Natural killer cell (primary cell): ENCODE data around the gene GNAZ. TPM values are rescaled to one million over a fixed set of nuclear protein-coding genes. Genes with fewer than 3 reads are reported as not detected.

ENCODE experiments used
- ATAC-seq, 3 donors: fragments of 150-1000 bp in 2 of 3; fragments of 200-7000 bp in 1 of 3; cut with Tn5 transposase; 1 replicate in 1 of 3; 2 replicates in 2 of 3; pipeline ENCODE4 v1.10.0; 2021; ENCODE audit warnings: mild to moderate bottlenecking in 2 of 3, moderate library complexity in 2 of 3
- DNase-seq, 2 donors: peaks; one replicate each; pipeline versions ENCODE4 v3.0.0 to v3.0.0-alpha.2; 2013 to 2021; ENCODE audit warnings: mixed read lengths in 1 of 2
- H3K27ac ChIP-seq: one replicate; pipeline ENCODE4 v1.5.1; 2013; ENCODE audit warnings: mild to moderate bottlenecking, low read length
- H3K27me3 ChIP-seq: one replicate; pipeline ENCODE4 v1.6.1; 2013; ENCODE audit warnings: low read length; ENCODE audit not compliant: control insufficient read depth, insufficient read depth
- H3K36me3 ChIP-seq: one replicate; pipeline ENCODE4 v1.6.1; 2013; ENCODE audit warnings: low read length; ENCODE audit not compliant: control insufficient read depth, insufficient read depth
- H3K4me1 ChIP-seq: one replicate; pipeline ENCODE4 v1.6.1; 2013; ENCODE audit warnings: low read length; ENCODE audit not compliant: control insufficient read depth, insufficient read depth
- H3K4me3 ChIP-seq: one replicate; pipeline ENCODE4 v1.5.1; 2013; ENCODE audit warnings: low read length
- H3K9me3 ChIP-seq: one replicate; pipeline ENCODE4 v1.6.1; 2013; ENCODE audit warnings: low read length; ENCODE audit not compliant: control insufficient read depth, insufficient read depth
- H3K27ac Mint-ChIP-seq, 2 donors: one replicate each; pipeline ENCODE4 v1.8.0; 2022; ENCODE audit warnings: mild to moderate bottlenecking in 2 of 2, mixed read lengths in 2 of 2, moderate library complexity in 1 of 2
- H3K27me3 Mint-ChIP-seq, 2 donors: one replicate each; pipeline ENCODE4 v1.8.0; 2022; ENCODE audit warnings: low read depth in 2 of 2, mixed read lengths in 2 of 2
- H3K36me3 Mint-ChIP-seq: one replicate; pipeline ENCODE4 v1.8.0; 2022; ENCODE audit warnings: mixed read lengths
- H3K4me1 Mint-ChIP-seq, 2 donors: one replicate each; pipeline ENCODE4 v1.8.0; 2022; ENCODE audit warnings: mixed read lengths in 2 of 2
- H3K4me3 Mint-ChIP-seq: one replicate; pipeline ENCODE4 v1.8.0; 2022; ENCODE audit warnings: mild to moderate bottlenecking, moderate library complexity, mixed read lengths
- H3K9me3 Mint-ChIP-seq, 2 donors: one replicate each; pipeline ENCODE4 v1.8.0; 2022; ENCODE audit warnings: mixed read lengths in 2 of 2
- WGBS: methylation state at CpG from one replicate; pipeline ENCODE4 v1.1.7; 2013; ENCODE audit warnings: missing lambda C conversion rate; ENCODE audit not compliant: insufficient coverage; 5-methylcytosine and 5-hydroxymethylcytosine counted together
- intact Hi-C: fragments of 100-400 bp; cut with micrococcal nuclease; formaldehyde crosslinking; loops from one replicate; pipeline ENCODE4 v1.14.2; 2022
- total RNA-seq, 4 donors: library from RNA; stranded (reverse); fragments of 120-200 nt in 1 of 4; gene quantifications; one replicate each; pipeline versions ENCODE4 v1.2.3 to v1.2.4, GENCODE V29; 2013 to 2022
- TF ChIP-seq, protein P1 (sequence below): fragments of 200-600 bp; IDR thresholded peaks from one replicate; pipeline ENCODE4 v1.8.0; 2022; ENCODE audit warnings: antibody characterized with exemption

Gene GNAZ
- total RNA-seq, 3 donors from 2014 or later (not counting 1 experiment from before 2014, with no cell fraction given): 4.5 to 7.5 (median 5.6) TPM

DNA sequence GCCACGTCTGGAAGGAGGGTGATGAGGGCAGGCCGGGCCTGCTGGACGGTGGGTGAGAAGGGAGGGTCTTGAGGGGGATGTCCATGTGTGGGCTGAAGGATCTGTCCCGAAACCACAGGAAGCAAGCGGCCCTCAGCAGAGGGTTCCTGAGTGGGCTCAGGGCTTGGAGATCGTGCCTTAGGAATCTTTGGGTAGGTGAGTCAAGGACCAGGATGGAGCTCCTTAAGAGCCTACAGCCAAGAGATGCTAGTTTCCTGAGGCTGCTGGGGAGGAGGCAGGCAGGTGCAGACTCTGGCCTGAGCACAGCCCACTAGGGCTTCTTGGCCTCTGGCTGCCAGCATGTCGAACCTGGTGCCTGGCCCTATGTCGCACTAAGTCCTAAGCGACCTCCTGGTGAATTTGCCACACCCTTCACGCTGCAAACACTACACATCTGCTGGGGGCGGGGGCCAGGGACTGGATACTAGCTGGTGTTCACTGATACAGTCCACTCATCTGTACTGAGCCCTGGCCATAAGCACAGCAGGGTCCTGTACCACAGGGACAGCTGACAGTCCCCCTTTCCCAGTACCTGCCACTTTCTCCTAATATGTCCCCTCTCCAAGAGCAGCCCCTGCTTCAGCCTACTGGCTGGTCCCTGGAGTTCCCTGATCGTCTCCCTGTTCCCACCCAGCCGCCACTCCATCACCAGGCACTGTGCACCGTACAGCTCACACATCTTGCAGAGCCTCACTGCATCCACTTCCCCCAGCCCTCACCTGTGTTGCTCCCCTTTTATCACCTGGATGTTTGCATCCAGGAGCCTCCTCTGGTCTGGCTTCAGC is 19.5 kb downstream of the GNAZ start:
- Mint-ChIP-seq H3K27me3 (no peaks in the 10 kb centered on the region), H3K36me3 (no peaks in the 10 kb centered on the region), H3K4me1 (peaks cover 11 to 29% of the 10 kb centered on the region in 2 donors), H3K27ac (no peak overlapping the region), H3K9me3 (no peaks in the 10 kb centered on the region), H3K4me3 (no peak overlapping the region)
- Histone ChIP-seq H3K27ac (no peak overlapping the region), H3K9me3 (no peaks in the 10 kb centered on the region), H3K4me3 (no peak overlapping the region), H3K27me3 (no peaks in the 10 kb centered on the region), H3K36me3 (no peaks in the 10 kb centered on the region), H3K4me1 (peaks cover 26% of the 10 kb centered on the region)
- WGBS: 91% methylated on average over 14 of the region's 14 CpGs
- TF ChIP-seq, protein P1, sequence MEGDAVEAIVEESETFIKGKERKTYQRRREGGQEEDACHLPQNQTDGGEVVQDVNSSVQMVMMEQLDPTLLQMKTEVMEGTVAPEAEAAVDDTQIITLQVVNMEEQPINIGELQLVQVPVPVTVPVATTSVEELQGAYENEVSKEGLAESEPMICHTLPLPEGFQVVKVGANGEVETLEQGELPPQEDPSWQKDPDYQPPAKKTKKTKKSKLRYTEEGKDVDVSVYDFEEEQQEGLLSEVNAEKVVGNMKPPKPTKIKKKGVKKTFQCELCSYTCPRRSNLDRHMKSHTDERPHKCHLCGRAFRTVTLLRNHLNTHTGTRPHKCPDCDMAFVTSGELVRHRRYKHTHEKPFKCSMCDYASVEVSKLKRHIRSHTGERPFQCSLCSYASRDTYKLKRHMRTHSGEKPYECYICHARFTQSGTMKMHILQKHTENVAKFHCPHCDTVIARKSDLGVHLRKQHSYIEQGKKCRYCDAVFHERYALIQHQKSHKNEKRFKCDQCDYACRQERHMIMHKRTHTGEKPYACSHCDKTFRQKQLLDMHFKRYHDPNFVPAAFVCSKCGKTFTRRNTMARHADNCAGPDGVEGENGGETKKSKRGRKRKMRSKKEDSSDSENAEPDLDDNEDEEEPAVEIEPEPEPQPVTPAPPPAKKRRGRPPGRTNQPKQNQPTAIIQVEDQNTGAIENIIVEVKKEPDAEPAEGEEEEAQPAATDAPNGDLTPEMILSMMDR: no peak
- no peak for DNase-seq
- intact Hi-C loops: no loop called here
- ATAC-seq: no peak

DNA sequence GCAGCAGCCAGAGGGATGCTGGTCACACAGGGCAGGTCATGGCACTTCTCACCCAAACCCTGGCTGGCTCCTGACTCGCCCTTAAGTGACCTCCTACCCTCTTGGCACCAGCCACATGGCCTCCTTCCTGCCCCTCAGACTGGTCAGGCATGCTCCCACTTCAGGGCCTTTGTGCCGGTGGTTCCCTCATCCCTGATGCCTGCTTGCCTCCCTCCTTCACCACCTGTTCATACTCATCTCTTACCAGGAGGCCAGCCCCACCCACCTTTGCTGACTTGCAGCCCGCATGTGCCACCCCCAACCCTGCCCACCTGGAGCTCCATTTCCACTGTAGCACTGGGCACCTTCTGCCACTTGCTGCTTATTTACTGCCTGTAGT is 20.1 kb downstream of the GNAZ start:
- no peak overlapping the region for H3K27ac Mint-ChIP-seq
- ATAC-seq: no peak
- Histone ChIP-seq H3K27me3 (no peaks in the 10 kb centered on the region), H3K4me1 (peaks cover 26% of the 10 kb centered on the region), H3K9me3 (no peaks in the 10 kb centered on the region), H3K27ac (no peak overlapping the region), H3K4me3 (no peak overlapping the region), H3K36me3 (no peaks in the 10 kb centered on the region)
- no peak for DNase-seq
- TF ChIP-seq, protein P1: no peak
- H3K9me3 Mint-ChIP-seq: no peaks in the 10 kb centered on the region
- WGBS: 79% methylated on average over 3 of the region's 3 CpGs
- H3K36me3 Mint-ChIP-seq: no peaks in the 10 kb centered on the region
- H3K27me3 Mint-ChIP-seq: no peaks in the 10 kb centered on the region
- peaks cover 11 to 29% of the 10 kb centered on the region in 2 donors for H3K4me1 Mint-ChIP-seq
- H3K4me3 Mint-ChIP-seq: no peak overlapping the region
- intact Hi-C loops: no loop called here

DNA sequence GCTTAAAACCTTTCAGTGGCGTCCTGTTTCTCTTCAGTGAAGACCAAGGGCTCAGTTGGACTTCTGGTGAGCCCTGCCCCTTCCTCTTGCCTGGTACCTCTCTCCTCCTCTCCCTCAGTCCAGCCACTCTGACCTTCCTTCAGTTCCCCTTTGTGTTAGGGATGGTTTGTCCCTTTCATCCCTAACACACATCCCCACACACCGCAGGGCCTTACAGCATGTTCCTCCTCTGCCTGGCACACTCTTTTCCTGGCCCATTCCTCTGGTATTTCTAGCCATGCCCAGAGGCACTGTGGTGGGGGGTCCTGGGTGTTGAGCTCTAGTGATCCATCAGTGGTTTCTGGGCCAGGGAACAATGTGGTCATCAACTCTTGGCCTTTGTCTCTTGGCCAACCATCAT is 21.4 kb downstream of the GNAZ start:
- Histone ChIP-seq H3K9me3 (no peaks in the 10 kb centered on the region), H3K27ac (no peak overlapping the region), H3K36me3 (no peaks in the 10 kb centered on the region), H3K4me3 (no peak overlapping the region), H3K4me1 (peaks cover 21% of the 10 kb centered on the region), H3K27me3 (no peaks in the 10 kb centered on the region)
- Mint-ChIP-seq H3K9me3 (no peaks in the 10 kb centered on the region), H3K36me3 (no peaks in the 10 kb centered on the region), H3K27me3 (no peaks in the 10 kb centered on the region), H3K27ac (no peak overlapping the region), H3K4me3 (no peak overlapping the region), H3K4me1 (peaks cover 11 to 26% of the 10 kb centered on the region in 2 donors)
- 100% methylated on average over 1 of the region's 2 CpGs for WGBS
- ATAC-seq: no peak
- intact Hi-C loops: no loop called here
- DNase-seq: no peak
- TF ChIP-seq, protein P1: no peak
